Thyroid gland (tissue), 4 donors: ENCODE results near the gene CCDC175. TPM values are rescaled to one million over a fixed set of nuclear protein-coding genes. Genes with fewer than 3 reads are reported as not detected.

ENCODE experiments used
- DNase-seq, 2 donors: peaks; one replicate each; pipeline ENCODE4 v3.0.0-alpha.2; 2019
- H3K27ac ChIP-seq, 3 donors: fragments of 200-600 bp; sonication (generic); 1 replicate in 2 of 3; 2 replicates in 1 of 3; pipeline ENCODE4 v1.5.1; 2016 to 2019; ENCODE audit warnings: mild to moderate bottlenecking in 1 of 3, moderate library complexity in 1 of 3
- H3K27me3 ChIP-seq: fragments of 200-600 bp; sonication (generic); one replicate; pipeline ENCODE4 v1.5.1; 2019
- H3K36me3 ChIP-seq, 2 donors: fragments of 200-600 bp; sonication (generic); one replicate each; pipeline ENCODE4 v1.5.1; 2016 to 2019
- H3K4me1 ChIP-seq, 2 donors: fragments of 200-600 bp; sonication (generic); one replicate each; pipeline ENCODE4 v1.5.1; 2017 to 2019
- H3K4me3 ChIP-seq, 3 donors: fragments of 200-600 bp; sonication (generic); replicated peaks in 1 of 3; 1 replicate in 2 of 3; 2 replicates in 1 of 3; pipeline ENCODE4 v1.5.1; 2016; ENCODE audit warnings: mild to moderate bottlenecking in 1 of 3
- H3K9me3 ChIP-seq: fragments of 200-600 bp; sonication (generic); one replicate; pipeline ENCODE4 v1.5.1; 2017
- POLR2A ChIP-seq, 2 donors: fragments of 450-650 bp; IDR thresholded peaks; one replicate each; pipeline ENCODE4 v1.6.1; 2017; ENCODE audit warnings: antibody characterized with exemption in 2 of 2, mild to moderate bottlenecking in 2 of 2, moderate library complexity in 1 of 2
- WGBS, 2 donors: methylation state at CpG; one replicate each; pipeline ENCODE4 v1.1.5; 2017; 5-methylcytosine and 5-hydroxymethylcytosine counted together
- intact Hi-C: fragments of 100-400 bp; cut with DNase I; formaldehyde crosslinking; loops from one replicate; pipeline ENCODE4 v1.15.1; 2023
- total RNA-seq, 4 donors: library from RNA; depleted of rRNA; stranded (reverse); fragments of >200 nt; gene quantifications; one replicate each; pipeline ENCODE4 v1.2.3, GENCODE V29; 2016
- TF ChIP-seq, protein P1 (sequence below), 6 experiments: fragments of 200-600 bp in 3 of 6; fragments of 450-650 bp in 3 of 6; sonication (generic) in 3 of 6; IDR thresholded peaks; one replicate each; pipeline ENCODE4 v1.5.1; 2016 to 2019; ENCODE audit warnings: antibody characterized with exemption in 6 of 6, mild to moderate bottlenecking in 2 of 6, inconsistent platforms in 1 of 6, moderate library complexity in 1 of 6

CCDC175 gene
- total RNA-seq, 4 donors from 2014 or later = 0.24 TPM; not detected in 3

DNA sequence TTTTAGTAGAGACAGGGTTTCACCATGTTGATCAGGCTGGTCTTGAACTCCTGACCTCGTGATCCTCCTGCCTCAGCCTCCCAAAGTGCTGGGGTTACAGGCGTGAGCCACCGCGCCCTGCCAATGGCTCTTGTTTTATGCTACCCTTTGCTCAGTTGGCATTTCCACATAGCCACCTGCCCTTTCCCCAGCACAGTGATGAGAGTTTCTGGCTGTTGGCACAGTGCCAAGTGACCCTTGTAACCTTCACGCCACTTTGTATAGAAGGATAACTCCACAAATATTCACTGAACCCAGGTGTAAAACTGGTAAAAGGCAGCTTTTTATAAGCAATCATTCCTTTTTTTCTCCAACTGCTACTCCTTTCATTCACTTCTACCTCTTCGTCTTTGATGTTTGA, 18.5 kb upstream of the CCDC175 start:
- Histone ChIP-seq H3K27me3 (no peaks in the 10 kb centered on the region), H3K9me3 (no peaks in the 10 kb centered on the region), H3K36me3 (no peaks in the 10 kb centered on the region), H3K4me3 (no peak overlapping the region), H3K4me1 (no peaks in the 10 kb centered on the region), H3K27ac (no peak overlapping the region)
- WGBS, 2 donors = 90 to 91% methylated on average over 6 of the region's 6 CpGs
- TF ChIP-seq POLR2A (IDR thresholded peaks at IDR 0.05) = no peak
- TF ChIP-seq, protein P1, sequence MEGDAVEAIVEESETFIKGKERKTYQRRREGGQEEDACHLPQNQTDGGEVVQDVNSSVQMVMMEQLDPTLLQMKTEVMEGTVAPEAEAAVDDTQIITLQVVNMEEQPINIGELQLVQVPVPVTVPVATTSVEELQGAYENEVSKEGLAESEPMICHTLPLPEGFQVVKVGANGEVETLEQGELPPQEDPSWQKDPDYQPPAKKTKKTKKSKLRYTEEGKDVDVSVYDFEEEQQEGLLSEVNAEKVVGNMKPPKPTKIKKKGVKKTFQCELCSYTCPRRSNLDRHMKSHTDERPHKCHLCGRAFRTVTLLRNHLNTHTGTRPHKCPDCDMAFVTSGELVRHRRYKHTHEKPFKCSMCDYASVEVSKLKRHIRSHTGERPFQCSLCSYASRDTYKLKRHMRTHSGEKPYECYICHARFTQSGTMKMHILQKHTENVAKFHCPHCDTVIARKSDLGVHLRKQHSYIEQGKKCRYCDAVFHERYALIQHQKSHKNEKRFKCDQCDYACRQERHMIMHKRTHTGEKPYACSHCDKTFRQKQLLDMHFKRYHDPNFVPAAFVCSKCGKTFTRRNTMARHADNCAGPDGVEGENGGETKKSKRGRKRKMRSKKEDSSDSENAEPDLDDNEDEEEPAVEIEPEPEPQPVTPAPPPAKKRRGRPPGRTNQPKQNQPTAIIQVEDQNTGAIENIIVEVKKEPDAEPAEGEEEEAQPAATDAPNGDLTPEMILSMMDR (IDR thresholded peaks at IDR 0.05) = no peak
- no peak for DNase-seq
- intact Hi-C loops = no loop called here

DNA sequence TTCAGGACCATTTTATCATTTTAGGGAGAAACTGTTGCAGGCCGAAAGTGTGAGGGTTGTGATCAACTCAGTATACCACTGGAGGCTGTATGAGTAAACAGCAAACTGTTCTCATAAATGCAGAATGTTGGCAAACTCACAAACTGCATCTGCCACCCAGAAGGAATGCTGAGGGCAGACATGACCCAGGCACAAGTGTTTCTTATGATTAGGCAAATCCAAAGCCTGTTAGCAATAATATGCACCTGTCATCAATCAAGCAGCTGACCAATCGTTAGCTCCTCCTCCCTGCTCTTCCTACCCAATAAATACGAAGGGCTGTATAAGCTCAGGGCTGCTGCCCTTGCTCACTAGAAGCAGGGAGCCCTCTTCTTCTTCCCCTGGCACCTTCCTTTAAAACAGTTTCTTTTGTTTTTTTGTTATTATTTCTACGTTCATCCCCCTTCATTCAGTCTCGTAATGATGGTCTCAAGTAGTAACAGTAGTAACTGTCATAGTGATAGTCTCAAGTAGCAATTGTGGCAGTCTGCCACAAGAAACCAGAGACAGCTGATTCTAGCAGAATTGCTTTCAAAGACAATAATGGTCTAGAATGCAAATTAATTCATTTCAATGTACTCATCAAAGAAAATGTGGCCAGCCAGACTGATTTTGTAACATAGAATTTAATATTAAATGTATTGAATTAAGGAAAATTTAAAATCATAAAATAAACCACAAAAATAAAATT, 15.2 kb upstream of the CCDC175 start:
- H3K4me3 ChIP-seq = no peak overlapping the region
- TF ChIP-seq, protein P1 (IDR thresholded peaks at IDR 0.05) = no peak
- TF ChIP-seq POLR2A (IDR thresholded peaks at IDR 0.05) = no peak
- no peak overlapping the region for H3K27ac ChIP-seq
- no peaks in the 10 kb centered on the region for H3K36me3 ChIP-seq
- H3K9me3 ChIP-seq = no peaks in the 10 kb centered on the region
- WGBS, 2 donors = 90 to 91% methylated on average over 5 of the region's 5 CpGs
- DNase-seq = no peak
- intact Hi-C loops = no loop called here
- H3K4me1 ChIP-seq = no peaks in the 10 kb centered on the region
- no peaks in the 10 kb centered on the region for H3K27me3 ChIP-seq

DNA sequence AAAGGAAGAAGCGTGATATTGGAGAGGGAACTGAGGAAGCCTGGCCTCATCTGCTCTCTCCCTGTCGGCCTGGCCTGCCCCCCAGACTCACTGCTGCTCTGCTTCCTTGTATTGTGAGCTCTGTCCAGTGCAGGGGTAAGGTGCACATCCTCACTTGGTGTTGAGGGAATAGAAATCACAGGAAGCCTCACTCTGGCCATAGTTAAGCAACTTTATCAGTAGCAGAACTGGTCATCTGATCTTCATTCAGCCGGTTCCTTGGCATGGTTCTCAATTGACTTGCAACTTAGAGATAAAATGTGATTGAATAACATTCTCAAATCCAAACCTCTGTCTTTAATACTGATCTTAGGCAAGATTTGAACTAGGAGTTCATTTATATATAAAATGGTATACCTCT, 11.5 kb upstream of the CCDC175 start:
- WGBS, 2 donors = 79 to 84% methylated on average over 3 of the region's 3 CpGs
- Histone ChIP-seq H3K4me3 (no peak overlapping the region), H3K9me3 (no peaks in the 10 kb centered on the region), H3K4me1 (no peaks in the 10 kb centered on the region), H3K36me3 (no peaks in the 10 kb centered on the region), H3K27ac (no peak overlapping the region), H3K27me3 (no peaks in the 10 kb centered on the region)
- intact Hi-C loops = no loop called here
- TF ChIP-seq, protein P1 (IDR thresholded peaks at IDR 0.05) = no peak
- TF ChIP-seq POLR2A (IDR thresholded peaks at IDR 0.05) = no peak
- no peak for DNase-seq

DNA sequence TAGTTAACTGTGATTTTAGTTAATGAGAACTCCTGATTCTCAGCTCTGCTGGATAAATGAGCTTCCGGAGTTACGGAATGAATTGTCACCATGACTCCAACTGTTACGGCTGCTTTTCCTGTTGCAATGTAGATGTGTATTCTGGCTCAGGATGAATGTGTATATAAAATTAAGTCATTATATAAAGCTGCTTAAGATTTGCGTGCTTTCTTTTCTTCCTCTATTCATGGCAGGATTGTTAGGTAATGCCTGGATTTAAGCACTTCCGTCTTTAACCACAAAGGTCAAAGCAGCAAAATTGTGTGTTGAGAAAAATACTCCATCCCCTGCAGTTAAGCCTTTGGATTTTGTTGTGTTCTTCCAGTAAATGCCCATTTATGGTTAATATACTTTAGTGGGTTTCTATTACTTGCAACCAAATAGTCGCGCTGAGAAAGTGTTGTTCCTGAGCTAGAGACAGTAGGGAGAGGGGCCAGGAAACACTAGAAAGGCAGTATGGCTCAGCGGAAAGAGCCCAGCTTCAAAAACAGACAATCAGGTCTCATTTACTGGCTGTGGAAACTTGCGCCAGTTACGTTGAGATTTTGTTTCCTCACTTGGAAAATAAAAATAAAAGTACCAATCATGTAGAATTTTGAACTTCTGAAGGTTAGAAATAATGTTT, 9.4 kb upstream of the CCDC175 start:
- TF ChIP-seq POLR2A (IDR thresholded peaks at IDR 0.05) = no peak
- TF ChIP-seq, protein P1 (IDR thresholded peaks at IDR 0.05) = no peak
- H3K4me1 ChIP-seq = no peaks in the 10 kb centered on the region
- H3K4me3 ChIP-seq = no peak overlapping the region
- H3K27ac ChIP-seq = no peak overlapping the region
- DNase-seq = no peak
- H3K36me3 ChIP-seq = no peaks in the 10 kb centered on the region
- intact Hi-C loops = no loop called here
- H3K27me3 ChIP-seq = no peaks in the 10 kb centered on the region
- no peaks in the 10 kb centered on the region for H3K9me3 ChIP-seq
- 83 to 85% methylated on average over 10 of the region's 10 CpGs for WGBS, 2 donors

DNA sequence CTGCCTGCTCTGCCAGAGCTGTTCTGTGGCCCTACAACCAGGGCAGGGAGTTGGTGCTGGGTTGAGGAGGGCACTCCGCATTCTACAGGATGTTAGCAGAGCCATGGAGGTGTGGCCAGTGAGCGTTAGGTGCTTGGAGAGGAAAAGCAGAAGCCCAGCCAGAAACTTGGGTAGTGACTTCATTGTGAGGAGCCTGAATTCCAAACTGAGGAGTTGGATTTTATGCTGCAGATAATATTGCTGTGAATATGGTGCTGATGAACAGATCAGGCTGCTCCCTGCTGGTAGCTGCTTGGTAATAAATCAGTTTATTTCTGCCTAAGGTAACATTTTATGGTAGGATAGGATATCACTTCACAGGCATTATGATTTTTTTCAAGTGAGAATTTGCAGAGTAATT, 7.1 kb upstream of the CCDC175 start:
- DNase-seq = no peak
- no peaks in the 10 kb centered on the region for H3K4me1 ChIP-seq
- H3K27me3 ChIP-seq = no peaks in the 10 kb centered on the region
- H3K9me3 ChIP-seq = no peaks in the 10 kb centered on the region
- TF ChIP-seq, protein P1 (IDR thresholded peaks at IDR 0.05) = no peak
- no peak for TF ChIP-seq POLR2A (IDR thresholded peaks at IDR 0.05)
- intact Hi-C loops = no loop called here
- no peaks in the 10 kb centered on the region for H3K36me3 ChIP-seq
- no peak overlapping the region for H3K4me3 ChIP-seq
- WGBS, 2 donors = 34 to 46% methylated on average over 2 of the region's 2 CpGs
- H3K27ac ChIP-seq = no peak overlapping the region
